ENCODE data around the gene PIGQ. TPM values are rescaled to one million over a fixed set of nuclear protein-coding genes. Genes with fewer than 3 reads are reported as not detected.
A peak's percentile ranks its signal among the peaks of the same experiment; 100 is the strongest.

The PIGQ gene
- total RNA-seq, 1 donor from 2014 or later = 16.9 TPM

DNA sequence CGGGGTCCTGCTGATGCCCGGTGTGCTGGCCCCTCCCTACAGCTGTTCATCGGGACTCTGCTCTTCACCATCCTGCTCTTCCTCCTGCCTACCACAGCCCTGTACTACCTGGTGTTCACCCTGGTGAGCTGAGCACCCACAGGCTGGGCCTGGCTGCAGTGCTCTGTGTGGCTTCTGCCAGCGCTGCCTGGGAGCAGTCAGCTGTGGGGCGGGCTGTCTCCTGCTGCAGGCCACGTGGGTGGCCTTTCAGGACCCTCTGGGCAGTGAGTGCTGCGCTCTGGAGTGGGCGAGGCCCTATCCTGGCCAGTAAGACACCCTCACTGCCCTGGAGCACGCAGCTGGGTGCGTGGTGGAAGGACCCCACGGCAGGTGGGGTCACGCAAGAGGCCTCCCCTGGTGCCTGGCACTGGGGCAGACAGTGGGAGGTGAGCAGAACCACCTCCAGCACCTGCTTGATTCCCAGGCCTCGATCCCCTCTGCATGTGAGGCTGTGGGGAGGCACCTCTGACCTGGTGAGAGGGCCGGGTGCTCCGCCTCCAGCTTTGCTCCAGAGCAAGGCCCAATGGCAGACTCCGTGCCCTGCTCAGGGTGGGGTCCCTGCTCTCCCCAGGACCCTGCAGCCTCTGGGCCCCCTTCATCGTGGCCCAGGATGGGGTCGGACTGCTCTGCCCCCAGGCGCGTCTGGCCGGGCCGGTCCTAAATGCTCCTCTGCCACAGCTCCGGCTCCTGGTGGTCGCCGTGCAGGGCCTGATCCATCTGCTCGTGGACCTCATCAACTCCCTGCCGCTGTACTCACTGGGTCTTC, 10.6 kb downstream of the PIGQ start:
- DNase-seq = no peak
- intact Hi-C loops (cut with micrococcal nuclease) = no loop called here
- ATAC-seq = no peak

DNA sequence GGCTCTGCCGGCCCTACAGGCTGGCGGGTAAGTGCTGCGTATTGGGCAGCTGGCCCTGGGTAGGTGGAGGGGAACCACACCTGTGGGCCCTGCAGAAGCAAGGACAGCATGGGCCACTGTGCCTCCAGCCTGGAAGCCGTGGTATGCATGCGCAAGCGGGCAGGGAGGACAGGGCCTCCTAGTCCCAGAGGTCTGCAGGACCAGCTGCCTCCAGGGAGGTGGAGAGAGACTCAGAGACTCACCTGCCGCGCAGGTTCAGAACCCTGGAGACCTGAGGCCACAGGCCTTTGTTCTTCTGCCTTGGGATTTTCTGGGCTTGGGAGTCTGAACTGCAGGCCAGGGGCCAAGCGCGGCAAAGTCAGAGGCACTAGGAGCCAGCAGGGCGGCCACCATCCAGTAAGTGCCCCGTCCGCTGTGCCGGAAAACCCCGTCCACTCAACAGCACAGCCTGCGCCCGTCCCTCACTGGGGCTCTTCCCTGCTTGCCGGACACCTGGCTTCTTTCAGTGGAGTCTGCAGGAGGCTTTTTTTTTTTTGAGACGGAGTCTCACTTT, 11.3 kb downstream of the PIGQ start:
- ATAC-seq (no peak), DNase-seq (no peak)
- intact Hi-C loops (cut with micrococcal nuclease) = no loop called here

DNA sequence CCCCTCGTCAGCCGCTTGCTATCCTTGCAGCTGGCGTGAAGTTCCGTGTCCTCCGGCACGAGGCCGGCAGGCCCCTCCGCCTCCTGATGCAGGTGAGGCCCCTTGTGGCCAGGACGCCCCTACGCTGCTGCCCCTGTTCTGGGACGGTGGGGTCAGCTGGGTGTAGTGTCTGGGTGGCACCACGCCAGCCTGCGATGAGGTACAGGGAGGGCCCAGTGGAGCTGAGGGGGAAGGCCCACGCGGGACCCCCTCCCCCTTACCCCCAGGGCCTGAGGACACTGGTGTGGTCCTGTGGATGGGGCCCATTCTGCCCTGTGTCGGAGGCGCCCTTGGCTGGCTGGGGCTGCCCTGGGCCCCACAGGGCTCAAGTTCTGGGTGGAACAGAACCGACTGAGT, 12.4 kb downstream of the PIGQ start:
- DNase-seq = no peak
- ATAC-seq = no peak
- intact Hi-C loops (cut with micrococcal nuclease) = no loop called here

DNA sequence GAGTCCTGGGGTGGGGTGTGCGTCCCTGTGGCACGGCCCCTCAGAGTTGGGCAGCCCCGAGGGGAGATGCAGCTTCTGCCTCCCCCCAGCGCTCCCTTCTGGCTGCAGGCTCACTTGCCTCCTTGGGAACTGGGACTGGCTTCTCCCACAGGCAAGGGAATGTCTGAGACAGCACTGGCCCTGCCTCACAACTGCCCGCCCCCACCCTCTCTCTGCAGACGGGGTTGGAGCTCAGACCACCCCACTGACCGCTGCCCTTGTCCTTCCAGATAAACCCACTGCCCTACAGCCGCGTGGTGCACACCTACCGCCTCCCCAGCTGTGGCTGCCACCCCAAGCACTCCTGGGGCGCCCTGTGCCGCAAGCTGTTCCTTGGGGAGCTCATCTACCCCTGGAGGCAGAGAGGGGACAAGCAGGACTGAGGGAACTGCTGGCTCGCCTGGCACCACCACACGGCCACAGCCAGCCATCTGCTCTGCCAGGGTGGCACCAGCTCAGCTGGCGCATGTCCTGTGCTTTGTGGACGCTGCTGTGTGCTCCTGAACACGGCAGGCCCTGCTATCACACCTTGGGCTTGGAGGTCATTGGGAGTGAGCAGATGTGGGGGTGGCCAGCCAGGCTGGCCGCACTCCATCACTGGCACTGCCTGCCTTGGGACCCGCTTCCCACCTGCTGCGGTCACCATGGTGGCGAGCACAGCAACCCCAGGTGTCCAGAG, 13.0 kb downstream of the PIGQ start:
- DNase-seq = peak; percentile 52

DNA sequence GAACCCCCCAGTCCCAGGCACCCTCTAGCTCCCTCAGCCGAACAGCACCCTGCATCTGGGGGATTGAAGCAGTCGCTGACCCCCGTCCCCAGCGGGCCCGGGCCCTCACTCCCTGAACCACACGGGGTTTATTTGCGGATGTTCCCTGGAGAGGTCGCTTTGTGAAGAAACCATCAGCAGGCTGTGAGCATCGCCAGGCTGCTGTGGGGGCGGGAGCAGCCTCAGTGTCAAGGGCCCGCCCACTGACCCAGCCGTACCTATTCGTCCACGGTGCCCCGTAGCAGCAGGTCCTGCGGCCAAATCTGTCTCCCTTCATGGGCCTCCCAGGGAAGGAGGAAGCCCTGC, 13.7 kb downstream of the PIGQ start:
- DNase-seq (no peak), ATAC-seq (no peak)
- intact Hi-C loops (cut with micrococcal nuclease) = no loop called here

More for the DNA sequence above, 13.0 kb downstream of the PIGQ start:
- intact Hi-C loops (cut with micrococcal nuclease) = no loop called here
- ATAC-seq = peak; percentile 3

DNA sequence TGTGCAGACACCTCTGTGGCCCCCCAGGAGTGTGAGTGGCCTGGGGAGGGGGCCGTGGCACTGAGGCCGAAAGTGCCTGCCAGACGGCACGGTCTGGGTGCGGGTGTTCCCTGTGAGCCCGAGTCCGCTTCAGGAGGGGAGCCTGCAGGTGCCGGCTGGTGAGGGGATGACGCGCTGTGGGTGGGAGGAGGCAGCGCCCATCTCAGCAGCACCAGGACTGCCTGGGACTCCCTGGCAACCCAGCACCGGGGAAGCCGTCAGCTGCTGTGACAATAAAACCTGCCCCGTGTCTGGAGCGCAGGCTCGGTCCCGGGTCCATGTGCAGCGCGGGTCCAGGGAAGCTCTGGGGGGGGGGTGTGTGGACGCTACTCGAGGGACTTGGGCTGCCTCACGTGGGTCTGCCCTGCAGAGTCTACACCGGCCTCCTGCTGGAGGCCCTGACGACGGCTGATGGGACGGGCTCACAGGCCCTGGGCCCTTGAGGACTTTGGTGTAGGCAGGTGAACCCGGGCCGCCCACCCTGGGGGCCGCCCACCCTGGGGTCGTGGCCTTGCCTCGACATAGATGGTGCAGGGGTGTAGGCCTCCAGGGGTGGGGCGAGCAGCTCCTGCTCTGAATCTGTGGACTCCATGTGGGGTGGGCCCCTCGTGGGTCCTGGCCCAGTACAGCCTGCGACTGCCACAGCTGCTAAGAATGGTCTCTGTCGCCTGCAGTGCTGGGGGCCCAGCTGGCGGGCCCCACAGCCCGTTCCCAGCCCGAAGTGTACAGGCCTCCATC, 14.2 kb downstream of the PIGQ start:
- no peak for ATAC-seq
- DNase-seq = peak; percentile 36
- intact Hi-C loops (cut with micrococcal nuclease) = no loop called here

DNA sequence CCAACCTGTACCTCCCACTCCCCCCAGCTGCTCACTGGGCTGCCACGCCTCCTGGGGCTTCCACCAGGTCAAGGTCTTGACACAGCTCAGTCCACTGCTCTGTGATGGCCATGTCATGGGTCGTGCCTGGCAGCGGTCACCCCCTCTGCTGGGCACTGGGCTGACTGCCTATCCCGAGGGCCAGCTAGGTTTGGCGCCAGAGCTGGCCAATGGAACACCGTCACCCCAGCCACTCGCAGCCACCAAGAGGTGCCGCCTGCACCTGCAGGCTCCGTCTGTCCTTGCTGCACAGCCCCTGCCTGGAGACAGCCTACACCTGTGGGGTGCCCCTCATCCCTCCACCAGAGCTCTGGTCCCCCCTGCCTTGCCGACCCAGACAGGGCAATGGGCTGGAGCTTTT, 15.6 kb downstream of the PIGQ start:
- intact Hi-C loops (cut with micrococcal nuclease) = no loop called here
- DNase-seq = peak; percentile 35
- ATAC-seq = no peak

DNA sequence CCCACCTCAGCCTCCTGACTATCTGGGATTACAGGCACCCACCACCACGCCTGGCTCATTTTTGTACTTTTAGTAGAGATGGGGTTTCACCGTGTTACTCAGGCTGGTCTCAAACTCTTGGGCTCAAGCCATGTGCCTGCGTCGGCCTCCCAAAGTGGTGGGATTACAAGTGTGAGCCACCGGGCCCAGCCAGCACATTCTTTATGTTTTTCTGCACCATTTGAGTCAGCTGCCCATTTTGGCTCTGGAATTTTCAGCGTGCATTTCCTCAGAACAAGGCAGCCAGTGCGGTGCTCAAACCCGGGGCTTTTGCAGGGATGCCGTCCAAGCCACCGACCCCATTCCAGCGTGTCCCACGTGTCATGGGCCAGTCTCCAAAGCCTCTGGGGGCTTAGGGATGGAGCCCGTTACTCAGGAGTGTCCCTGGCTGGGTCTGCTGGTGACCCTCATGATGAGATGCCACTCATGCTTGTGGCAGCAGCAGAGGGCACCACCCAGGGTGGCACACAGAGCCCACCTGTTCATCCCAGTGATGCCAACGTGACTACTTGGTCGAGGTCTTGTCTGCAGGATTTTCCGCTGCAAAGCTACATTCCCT, 16.4 kb downstream of the PIGQ start:
- DNase-seq (no peak), ATAC-seq (no peak)
- intact Hi-C loops (cut with micrococcal nuclease) = no loop called here

DNA sequence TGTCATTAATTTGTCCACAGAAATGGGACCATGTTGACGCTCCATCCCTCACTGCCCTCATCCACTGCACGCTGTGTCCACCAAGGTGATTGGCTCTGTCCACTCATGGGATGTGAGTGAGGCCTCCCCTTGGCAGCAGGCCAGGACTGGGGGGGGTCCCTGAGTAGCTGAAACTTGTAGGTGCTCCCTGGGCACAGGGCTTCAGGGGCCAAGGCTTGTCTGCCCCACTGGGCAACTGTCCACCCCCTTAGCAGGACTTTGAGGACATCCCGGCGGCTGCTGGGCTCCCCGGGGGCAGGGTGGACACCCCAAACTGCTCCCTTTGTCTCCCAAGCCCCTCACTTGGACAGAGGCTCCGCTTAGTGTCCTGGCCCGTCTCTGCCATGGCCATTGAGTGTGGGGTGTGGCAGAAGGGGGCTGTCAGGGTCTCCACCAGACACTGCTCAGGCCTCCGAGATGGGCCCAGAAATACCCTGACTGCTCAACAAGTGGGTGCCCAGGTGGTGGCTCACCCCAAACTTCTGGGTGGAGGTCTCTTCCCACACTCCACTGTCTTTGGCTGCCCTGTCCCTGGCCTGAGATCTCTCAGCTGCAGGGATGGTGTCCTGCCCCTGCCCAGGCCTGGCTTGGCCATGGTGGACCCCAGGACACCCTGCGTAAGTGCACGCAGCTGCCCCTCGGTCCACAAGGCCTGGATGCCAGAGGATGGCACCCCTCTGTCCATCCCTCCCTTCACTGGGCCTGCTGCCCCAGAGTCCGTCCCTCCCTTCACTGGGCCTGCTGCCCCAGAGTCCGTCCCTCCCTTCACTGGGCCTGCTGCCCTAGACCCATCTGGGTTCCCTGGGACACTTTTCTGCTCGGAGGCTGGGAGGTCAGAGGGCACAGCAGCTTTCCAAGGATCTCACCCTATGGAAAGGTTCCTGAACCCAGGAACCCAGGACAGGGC, 17.1 kb downstream of the PIGQ start:
- intact Hi-C loops (cut with micrococcal nuclease) = no loop called here
- DNase-seq = peak; percentile 48
- ATAC-seq = no peak

DNA sequence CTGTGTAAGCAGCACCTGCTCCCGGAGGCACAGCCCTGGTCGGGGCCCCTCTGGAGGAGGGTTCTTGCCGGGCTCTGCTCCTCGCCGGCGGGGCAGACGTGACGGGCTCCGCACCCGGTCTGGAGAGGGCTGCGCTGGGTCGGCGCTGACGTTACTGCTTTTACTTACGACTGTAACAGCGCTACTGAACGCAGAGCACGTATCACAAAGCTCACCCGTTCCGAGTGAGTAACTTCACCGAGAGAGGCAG, 18.8 kb downstream of the PIGQ start:
- DNase-seq (peak; percentile 66), ATAC-seq (no peak)
- intact Hi-C loops (cut with micrococcal nuclease) = no loop called here

DNA sequence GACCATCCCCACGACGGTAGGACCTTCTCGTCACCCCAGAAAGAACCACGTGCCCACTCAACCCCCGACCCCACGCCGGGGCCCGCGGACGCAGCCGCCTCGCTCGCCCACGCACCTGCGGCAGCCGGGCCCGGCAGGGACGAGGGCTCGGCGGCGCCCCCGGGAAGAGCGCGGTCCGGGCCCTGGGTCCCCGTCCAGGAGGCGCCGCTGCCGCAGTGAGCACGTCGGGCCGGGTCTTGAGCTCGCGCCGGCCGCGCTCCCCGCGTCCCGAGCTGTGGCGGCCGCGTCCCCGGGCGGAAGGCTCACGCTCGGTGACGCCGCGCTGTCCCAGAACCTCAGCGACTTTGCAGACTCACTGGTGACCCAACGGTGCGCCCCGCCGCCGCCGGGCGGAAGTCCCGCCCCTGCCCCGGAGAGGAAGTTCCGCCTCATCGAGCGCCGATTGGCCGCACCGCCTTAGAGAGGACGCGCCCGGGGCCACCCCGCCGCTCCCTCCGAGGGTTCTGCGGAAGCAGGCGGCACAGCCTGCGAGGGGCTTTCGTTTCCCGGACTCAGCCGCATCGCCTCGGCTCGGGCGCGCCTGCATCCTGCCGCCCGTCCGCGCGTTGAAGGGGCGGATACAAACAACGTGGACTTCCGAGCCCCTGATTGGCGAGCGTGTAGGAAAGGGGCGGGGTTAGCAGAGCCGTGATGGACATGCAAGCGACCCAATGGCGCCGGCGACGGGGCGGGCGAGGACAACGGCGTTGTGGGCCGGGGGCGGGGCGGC, 19.3 kb downstream of the PIGQ start:
- intact Hi-C loops (cut with micrococcal nuclease) = no loop called here
- peak; percentile 98 for DNase-seq
- peak; percentile 91 for ATAC-seq

DNA sequence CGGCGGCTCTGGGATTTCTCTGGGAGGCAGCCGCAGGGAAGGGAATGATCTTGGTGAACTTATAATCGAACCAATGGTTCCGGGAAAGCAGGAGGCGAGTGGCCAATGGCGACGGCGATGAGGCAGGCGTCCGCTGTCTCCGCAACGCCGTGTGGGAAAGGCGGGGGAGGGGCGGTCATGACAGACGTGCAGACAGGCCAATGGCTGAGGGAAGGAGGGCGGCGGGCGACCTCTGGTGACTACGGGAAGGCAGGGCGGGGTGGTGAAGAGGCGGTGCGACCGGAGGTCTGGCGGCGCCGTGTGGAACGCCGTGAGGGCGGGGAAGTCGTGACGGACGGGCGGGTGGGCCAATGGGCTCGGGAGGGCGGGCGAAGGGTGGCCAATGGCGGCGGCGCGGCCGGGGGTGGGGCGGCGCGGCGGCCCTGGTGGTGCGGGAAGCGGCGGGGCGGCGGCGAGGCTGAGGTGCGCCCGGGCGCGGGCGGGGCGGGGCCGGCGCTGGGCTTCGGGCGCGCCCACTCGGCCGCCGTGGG, 20.0 kb downstream of the PIGQ start, which contains the start of gene RAB40C:
TSS of gene RAB40C (plus strand) at position 409 of the 530 bp plus-strand sequence. CDS start 226 bp downstream, outside the sequence.
- DNase-seq = peak; percentile 99
- ATAC-seq = peak; percentile 94
- intact Hi-C loops (cut with micrococcal nuclease) = no loop called here

DNA sequence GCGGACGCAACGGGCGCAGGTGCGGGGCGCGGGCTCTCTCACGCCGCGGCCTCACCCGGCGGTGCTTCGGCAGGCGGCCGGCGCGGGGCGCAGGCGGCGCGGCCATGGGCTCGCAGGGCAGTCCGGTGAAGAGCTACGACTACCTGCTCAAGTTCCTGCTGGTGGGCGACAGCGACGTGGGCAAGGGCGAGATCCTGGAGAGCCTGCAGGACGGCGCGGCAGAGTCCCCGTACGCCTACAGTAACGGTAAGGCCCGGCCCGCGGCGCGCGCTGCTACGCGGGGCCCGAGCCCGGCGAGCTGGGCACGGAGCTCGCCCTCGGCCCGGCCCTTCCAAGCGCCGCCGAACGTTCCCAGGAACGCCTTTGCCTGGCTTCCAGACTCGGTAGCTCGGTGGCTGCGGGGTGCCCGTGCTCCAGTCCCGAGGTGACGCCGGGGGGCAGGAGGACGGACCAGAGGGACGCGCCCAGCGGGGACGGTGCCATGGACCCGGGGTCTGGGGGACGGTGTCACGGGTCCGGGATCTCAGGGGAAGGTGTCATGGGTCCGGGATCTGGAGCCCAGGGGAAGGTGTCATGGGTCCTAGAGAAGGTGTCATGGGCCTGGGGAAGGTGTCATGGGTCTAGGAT, 20.5 kb downstream of the PIGQ start:
- peak; percentile 61 for DNase-seq
- intact Hi-C loops (cut with micrococcal nuclease) = no loop called here
- ATAC-seq = no peak

DNA sequence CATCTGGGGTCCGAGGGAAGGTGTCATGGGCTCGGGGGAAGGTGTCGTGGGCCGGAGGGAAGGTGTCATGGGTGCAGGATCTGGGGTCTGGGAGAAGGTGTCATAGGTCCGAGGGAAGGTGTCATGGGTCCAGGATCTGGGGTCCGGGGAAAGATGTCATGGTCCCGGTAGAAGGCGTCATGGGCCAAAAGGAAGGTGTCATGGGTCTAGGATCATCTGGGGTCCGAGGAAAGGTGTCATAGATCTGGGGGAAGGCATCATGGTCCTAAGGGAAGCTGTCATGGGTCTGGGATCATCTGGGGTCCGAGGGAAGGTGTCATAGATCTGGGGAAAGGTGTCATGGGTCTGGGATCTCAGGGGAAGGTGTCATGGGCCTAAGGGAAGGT, 21.0 kb downstream of the PIGQ start:
- intact Hi-C loops (cut with micrococcal nuclease) = no loop called here
- DNase-seq = no peak
- no peak for ATAC-seq

DNA sequence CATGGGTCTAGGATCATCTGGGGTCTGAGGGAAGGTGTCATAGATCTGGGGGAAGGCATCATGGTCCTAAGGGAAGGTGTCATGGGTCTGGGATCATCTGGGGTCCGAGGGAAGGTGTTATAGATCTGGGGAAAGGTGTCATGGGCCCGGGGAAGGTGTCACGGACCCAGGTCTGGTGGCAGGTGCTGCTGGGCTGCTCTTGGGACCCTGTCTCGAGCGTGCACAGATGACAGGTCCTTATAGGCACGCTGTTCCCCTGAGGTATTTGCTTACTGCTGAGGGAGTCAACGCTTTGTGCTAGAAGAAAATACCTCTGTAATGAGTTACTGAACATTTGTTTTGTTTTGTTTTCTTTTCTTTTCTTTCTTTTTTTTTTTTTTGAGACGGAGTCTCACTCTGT, 21.5 kb downstream of the PIGQ start:
- no peak for DNase-seq
- intact Hi-C loops (cut with micrococcal nuclease) = no loop called here
- no peak for ATAC-seq

DNA sequence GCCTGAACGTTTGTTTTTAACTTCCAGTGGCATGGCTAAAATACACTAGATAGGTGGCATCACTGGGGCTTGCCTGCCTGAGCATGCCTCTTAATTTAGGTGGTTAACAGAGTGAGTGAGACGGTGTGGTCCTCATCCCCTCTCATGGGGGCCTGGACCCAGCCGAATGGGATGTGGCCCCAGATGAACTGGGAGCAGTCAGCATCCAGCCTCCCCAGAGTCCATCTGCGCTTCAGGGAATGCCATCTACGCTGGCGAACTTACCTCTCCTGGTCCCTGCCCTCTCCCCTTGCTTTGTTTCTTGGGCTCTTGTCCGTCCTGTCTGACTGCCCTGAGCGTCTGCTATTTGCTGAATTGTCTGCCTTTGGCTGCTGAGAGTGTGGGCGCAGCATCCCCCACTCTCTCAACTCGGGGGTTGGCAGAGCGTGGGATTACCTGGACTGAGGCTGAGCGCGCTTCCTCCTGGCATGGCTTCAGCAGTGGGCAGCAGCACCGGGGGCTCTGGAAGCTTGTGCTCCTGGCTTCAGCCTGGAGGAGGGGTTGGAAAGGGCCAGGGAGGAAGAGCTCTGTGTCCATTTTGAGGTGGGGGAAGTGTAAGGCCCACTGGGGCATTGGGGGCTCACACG, 22.2 kb downstream of the PIGQ start:
- DNase-seq (no peak), ATAC-seq (no peak)
- intact Hi-C loops (cut with micrococcal nuclease) = no loop called here
